HG02884 (cell line): ENCODE measurements around the gene TRIM40.

Source experiments
- ATAC-seq: cut with Tn5 transposase; IDR thresholded peaks from one replicate; pipeline ENCODE4 v1.9.1; 2021; ENCODE audit warnings: mild to moderate bottlenecking, moderate library complexity; ENCODE audit not compliant: unreplicated experiment

Gene TRIM40, protein sequence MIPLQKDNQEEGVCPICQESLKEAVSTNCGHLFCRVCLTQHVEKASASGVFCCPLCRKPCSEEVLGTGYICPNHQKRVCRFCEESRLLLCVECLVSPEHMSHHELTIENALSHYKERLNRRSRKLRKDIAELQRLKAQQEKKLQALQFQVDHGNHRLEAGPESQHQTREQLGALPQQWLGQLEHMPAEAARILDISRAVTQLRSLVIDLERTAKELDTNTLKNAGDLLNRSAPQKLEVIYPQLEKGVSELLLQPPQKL

DNA sequence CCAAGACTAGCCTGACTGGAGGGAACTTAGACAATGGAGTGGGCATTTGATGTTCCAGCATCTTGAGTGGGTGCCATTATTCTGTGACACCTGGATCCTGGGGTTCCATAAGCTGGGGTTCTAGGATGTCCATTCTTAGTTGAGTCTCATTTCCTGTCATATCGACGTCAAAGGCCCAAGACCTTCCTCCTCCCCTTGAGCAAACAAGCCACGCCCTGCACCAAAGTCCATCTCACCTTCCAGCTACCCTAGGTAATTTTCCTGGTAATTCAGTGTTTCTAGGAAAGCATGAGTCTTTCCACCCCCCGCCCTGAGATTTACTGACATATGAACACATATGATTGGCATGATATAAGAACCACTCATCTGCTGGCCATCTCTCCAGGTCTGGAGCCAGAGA is at the start of gene TRIM40:
TSS of gene TRIM40 (plus strand) at position 384 of the 400 bp plus-strand sequence. CDS start 897 bp downstream, outside the sequence.
- no peak for ATAC-seq

DNA sequence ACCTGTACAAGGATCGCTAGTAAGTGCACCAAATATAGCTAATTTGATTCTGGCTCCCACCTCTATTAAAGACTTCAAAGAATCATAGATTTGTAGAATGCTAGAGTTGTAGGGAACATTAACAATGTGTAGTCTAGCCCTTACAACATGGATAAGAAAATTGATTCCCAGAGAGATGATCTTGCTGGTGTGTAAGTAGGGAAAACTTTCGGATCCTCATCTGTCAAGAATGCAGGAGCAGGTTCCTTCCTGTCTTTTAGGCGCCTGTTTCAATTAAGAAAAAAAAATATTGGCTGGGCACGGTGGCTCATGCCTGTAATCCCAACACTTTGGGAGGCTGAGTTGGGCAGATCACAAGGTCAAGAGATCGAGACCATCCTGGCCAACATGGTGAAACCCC is 48.1 kb upstream of the TRIM40 start:
- ATAC-seq: no peak

DNA sequence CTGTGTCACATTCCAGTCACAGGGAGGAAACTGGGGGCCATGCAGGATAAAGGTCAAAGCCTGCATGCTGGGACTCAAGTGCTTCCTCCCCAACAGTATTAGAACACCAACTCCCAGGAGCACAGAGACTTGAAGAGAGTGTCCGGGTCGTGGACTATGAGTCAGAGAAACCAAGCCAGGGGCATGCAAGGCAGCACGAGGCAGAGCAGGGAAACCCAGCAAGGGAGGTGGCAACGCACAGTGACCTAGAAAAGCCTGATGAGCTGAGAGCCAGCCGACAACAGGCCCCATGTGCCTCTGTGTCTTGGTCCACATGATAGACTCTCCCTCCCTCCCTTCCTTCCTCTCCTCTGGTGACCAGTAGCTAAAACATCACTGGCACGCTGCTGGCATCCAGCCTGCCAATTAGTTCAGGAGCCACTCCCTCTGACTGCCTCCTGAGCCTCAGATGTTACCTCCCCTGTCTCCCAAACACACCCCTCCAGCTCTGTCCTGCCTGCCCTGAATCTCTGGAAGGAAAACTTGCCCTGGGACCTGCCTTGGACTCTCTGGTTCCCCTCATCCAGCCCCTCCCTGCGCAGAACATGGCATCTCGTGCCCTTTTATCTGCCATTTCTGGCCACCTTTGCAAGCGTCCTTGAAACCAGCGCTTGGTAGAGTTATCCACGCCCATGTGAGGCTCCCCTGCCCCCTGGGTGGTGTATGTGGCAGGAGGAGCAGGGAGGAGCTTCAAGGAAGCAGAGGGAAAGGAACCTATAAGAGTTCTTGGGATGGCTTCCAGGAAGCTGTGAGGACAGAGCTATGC is 44.2 kb upstream of the TRIM40 start:
- ATAC-seq: no peak

DNA sequence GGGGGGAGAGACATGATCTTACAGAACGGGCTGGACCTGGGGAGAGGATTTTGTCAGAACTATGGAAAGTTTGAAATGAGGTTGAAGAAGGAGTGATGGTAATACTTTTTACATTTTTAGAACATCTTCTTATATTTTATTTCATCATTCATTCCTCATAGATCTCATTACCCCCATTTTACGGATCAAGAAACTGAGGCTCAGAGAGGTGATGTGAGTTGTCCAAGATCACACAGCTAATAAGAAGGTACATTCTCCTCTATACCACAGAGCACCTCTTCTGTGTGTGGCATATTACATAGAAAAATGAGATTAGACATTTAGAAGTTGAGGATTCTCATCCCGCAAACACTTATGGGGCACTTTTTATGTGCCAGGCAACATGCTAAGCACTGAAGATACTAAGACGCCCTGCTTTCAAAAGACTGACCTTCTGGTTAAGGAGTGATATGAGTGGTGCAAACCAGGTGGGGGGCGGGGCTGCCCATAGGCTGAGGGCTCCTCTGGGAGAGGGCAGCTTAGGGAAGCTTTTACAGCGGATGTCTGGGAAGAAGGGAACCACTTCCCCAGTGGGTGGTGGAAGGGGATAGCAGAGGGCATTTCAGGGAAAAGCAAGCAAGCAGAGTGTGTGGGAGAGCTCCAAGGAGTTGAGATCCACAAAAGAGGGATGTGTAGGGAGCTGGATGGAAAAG is 42.9 kb upstream of the TRIM40 start:
- ATAC-seq: no peak

DNA sequence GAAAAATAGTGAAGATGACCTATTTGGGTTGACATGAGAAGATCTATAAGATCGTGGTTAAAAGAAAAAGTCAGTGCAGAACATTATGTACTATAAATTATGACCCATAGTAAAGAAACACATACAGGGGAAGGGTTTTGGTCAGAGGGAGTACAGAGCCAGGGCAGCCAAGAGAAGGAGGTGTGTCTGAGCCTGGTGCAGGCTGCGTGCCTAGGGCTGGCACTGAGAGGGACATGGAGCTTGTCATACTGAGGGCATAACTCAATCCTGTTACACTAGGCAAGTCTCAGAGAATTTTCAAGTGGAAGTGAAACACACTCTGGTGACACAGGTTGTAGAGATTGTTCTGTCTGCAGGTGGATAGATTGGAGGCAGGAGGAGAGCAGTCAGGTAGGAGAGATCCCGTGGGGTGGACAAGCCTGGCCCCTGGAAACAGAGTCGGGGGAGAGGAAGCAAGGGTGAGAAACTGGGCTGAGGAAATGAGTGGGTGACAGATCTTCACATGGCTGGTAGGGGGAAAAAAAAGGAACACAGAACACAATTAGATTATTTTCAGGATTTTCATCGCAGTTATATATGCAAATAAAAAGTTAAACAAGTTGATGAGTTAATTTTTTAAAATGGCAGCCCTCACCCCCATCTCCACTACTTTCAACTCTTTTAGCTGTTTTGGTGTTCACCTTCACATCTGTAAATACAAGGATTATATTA is 41.8 kb upstream of the TRIM40 start:
- ATAC-seq: no peak

DNA sequence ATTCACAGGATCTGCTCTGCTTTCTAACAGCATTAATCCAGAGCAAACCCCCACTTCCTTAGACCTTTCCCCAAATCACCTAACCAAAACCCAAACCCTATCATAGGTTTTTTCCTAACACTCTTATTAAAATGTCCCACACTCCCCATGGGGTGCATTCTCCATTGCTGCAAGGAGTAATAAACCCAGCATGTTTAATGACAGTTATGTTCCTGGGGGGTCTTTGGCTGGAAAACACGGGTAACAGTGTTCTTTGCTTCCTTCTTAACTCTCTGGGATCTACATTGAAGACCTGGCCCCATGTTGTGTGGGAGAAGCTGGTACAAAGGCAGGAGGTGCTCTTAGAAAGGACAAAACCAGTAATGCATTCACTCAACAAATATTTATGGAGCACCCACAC is 39.1 kb upstream of the TRIM40 start:
- no peak for ATAC-seq

DNA sequence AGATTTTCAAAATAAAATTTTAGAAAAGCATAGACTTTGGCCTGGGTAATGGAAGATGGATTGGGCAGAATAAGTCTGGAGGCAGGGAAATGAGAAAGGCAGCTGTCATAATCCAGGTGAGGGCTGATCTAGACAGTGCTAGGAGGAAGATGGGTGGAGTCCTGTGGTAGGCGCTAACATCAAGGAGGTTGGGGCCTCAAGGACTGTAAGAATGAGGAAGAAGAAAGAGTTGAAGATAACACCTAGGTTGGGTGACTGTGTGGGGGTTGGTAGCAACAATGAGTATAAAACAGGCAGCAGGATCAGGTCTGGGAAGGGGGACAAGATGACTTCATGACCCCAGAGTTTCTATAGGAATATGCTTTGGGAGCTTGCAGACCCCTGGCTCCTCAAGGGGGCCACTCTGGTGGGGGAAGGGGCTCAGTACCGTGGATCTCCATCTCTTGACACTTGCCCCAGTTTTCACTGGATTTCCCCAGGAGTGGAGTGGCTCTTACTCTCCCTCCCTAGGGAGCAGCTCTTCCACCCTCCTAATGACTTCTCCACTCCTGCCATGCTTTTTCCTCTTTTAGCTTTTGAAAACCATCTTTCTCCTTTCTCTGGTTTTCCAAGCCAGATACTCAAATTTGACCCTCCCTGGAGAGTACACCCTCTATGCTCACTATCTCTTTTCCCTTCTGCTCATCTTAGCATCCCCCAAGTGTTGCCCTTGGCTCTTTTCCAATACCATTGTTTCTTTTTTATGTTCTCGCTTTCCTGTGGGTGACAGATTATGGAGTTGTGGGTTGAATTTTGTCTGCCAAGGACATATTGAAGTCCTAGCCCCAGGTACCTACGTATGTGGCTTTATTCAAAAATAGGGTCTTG is 37.8 kb upstream of the TRIM40 start:
- ATAC-seq: no peak

DNA sequence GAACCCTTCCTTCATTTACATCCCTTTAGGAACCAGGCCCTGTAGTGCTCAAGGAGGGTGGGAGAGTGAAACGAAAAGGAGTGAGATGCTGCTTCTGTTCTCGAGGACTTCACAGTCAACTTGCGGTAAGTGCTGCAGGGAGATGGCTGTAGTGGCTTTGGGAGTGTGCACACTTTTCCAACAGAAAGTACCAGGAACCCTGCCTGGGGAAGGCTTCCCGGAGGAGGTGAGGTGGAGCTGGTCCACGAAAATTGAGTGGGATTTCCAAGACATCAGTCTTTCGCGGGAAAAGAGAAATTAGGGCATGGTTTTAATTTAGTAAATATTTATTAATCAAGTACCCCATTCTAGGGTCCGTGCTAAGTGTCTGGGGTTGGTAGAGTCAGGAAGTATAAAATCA is 35.8 kb upstream of the TRIM40 start:
- no peak for ATAC-seq

DNA sequence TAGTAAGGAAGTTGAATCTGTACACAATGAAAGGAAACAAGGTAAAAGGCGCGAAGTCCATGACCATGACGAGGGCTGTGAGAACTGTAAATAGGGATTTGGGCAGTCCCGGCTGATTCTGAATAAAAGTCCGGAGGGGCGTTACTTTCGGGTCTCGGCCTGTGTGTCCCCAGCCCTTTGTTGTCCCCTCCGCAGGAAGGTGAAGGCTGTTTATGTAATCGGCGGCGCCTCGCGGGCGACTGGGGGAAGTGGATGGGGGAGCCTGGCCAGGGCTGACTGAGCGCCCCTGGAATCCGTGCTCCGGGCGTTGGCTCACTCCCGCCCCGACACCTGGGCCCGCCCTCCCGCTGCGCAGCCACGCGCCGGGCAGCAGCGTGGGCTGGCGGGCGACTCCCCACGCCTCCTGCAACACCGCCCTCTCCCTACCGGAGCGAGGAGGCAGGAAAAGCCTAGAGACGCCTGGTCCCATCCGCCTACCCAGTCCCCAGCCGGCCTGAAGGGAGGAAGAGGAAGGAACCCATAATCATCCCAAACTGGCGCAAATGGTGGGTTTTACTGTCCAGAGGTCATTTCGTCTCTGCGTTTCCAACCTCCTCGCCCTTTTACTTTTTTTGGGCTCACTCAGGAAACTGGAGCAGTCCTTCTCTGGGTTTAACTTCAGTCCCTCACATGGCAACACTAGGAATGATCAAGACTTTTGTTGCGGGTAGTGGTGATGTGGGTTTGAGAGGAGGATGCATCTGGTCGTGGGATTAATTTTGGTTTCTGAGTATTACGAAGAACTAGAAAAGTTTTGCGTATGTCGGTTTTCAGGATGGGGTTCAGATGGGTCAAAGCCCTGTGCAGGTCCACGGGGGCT is 35.1 kb upstream of the TRIM40 start:
- no peak for ATAC-seq

DNA sequence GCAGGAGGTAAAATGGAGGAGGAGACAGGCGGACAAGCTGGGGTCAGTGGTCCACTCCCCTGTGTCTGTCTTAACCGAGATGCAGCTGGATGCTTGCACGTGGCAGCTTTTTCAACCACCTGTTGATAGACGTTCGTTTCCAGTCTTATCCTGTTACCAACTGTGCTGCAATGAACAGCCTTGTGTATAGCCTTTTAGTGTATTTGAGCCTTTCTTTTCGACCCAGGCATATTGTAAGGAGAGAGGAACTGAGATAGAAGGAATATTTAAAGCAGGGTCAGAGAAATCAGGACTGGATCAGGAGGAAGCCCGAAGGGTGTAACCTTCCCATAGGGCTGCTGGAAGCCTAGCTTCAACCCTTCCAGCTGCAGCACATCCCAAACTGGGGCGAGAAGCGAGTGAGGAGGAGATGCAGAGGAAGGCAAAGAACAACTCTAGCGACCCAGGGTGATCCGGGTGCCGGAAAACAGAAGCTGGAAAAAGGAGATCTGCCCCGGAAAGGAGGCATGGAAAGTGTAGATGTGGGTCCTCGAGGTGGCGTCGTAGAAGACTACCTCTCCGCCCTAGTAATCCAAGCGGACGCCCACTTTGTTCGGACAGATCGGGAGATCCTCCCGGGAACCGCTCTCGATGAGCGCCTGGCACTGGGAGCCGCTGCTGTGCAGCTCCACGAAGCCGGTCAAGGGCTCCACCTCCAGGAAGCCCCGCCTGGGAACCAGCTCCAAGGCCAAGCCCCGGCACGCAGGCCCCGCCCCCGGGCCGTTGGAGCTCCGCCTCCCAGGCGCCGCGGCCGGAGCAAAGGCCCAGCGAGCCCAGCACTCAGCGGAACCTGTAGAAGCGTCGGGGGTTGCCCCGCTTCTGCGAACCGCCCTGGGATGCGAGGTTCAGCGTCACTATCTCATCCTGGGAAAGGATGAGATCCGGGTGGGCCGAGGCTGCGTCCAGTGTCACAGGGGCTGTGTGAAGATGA is 34.2 kb upstream of the TRIM40 start:
- ATAC-seq: peak; percentile 60

DNA sequence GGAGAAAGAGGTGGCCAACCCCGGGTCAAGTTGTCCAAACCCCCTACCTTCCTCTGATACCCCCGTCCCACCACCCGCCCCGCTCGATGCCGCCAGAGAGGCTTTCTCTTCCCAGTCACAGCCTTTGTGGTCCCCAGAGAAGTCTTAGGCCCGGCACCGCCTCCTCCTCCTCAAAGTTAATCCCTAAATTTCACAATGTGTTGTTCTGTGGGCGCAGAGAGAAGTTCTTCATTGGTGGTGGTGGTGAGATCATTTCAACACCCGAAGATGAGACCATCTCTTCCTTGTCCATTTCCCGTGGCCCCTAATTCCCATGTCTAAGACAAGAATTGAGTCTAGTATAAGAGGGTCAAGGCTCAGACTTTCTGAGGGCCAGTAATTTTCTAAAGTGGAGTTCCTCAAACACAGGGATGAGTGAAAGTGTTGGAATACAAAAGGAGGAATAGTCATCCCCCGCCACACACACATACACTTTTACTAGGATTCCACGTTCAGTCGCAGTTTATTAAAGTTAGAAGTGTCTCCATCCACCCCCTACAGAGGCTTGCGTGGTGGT is 33.4 kb upstream of the TRIM40 start:
- ATAC-seq: no peak

DNA sequence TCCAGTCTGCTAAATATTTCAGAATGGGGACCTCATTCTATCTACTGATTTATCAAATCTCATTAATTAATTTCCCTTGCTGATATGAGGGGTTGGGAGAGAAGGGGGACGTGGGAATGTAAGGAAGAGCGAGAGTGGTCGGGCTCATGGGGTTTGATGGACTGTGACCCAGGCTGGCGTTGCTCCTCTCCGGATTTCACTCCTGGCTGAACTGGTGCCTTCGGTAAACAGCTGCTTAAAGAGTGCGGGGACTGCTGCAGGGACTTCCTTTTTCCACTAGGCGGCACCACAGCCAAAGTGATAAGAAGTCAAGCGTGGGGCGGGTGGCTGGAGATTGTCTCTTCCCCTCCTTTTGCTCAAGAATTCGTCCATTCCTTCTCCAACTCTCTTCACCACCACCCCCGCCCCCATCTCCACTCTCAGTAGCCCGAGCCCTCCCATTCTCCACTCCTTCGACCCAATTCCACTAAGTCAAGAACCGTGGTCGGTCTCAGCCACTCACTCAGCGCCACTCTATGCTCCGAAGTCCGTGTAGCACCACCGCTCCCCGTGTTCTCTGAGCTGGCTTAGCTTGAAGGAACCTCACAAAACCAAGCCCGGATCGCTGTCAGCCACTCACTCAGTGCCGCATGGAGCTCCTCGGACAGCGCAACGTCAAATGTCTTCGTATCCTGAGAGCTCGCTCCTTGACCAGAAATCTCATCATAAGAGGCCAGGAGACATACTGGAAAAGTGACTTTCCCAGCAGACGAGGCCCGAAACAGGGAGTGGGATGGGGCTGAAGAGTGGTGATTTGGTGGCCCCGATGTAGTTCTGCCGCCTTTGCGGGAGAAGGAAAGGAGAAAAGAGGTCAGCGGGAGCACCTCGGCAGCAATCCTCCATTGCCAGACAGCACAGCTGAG is 32.7 kb upstream of the TRIM40 start:
- no peak for ATAC-seq

DNA sequence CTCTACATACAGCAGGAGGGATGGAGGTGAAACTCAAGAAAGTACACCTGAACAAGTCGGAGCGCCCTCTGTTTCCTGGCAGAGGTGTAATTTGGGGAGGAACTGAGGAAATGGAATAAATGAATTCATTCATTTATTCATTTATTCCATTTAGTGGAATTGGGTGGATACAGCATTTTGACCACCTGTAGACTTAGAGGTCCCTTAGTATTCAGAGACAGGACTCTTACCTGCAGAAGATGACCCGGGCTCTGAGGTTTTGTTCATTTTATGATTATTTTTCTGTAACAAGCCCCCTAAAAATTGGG is 32.1 kb upstream of the TRIM40 start:
- ATAC-seq: no peak

DNA sequence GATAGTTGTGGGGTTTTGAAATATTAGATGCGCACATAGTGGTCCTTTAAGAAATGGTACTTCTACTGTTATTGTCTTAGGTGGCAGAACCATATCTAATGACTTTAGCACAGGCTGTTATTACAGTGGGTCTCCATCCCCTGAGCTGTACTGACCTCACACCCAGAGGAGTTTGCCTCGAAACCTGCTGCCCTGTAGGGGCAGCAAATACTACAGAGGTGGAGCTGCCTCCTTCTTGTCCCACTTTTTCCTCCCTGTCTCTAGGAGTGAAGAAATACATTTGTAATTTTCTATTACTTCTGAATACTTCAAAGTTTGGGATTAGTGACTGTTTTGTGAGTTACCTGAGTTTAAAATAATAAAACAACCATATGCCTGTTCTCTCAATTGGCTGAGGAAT is 31.3 kb upstream of the TRIM40 start:
- ATAC-seq: no peak

DNA sequence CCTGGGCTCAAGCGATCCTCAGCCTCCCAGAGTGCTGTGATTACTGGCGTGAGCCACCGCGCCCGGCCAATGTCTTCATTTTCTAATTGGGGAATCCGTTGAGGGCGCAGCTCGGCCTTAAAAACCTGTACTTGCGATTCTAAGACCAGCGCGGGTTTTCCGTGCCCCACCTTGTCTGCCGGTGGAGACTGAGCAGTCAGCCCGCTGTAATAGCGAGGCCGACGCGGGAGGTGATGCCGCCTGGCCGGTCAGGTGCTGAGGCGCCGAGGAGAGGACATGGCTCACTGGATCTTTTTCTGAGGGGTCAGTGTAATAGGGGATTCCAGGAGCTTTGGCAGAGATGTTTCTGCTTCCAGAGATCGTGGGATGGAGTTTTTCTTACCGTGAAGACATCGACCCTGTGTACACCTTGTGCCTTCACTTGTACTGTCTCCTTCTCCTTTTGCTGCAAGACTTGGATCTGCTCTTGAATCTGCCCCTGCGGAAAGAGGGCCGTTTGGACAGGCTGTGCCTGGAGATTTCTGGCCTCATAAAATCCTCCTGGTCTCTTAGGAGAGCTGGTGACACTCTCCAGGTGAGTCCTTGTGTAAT is 24.6 kb upstream of the TRIM40 start:
- ATAC-seq: no peak

DNA sequence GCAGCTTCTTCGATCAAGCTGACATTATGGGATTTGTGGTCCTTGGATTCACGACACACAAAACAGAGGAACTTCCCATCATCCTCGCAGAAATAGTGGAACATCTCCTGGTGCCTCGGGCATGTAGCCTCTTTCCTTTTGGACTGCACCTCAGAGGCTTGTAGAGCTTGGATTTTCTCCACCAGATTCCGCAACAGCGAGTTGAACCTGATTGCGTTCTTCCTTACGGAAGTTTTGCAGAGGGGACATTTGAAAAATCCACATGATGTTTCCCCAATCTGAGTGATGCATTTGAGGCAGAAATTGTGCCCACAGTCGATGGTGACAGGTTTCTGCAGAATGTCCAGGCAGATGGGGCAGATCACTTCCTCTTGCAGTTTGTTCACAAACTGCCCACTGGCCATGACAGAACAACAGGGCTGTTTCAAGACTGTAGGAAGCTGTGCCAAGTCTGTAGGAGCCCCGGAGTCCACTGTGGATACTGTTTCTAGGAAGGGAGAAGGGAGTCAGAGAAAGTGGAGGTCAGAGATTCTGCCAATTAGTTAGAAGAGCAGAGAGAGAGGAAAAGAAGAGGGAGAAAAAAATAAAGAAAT is 23.4 kb upstream of the TRIM40 start:
- ATAC-seq: no peak
